Measurements from ENCODE around the gene HOXC9. TPM values are rescaled to one million over a fixed set of nuclear protein-coding genes. Genes with fewer than 3 reads are reported as not detected.

The HOXC9 gene
- total RNA-seq, 1 donor from 2014 or later: 0.68 TPM

Other genes starting within 250 kb of the HOXC9 start
- not detected in 2 replicates for gene CISTR, start 248.2 kb upstream of the HOXC9 start, total RNA-seq
- gene HOXC13, start 61.3 kb upstream of the HOXC9 start, total RNA-seq: not detected in 2 replicates
- gene HOXC12, start 45.3 kb upstream of the HOXC9 start, total RNA-seq: not detected in 2 replicates
- not detected in 2 replicates for gene HOXC11, start 27.0 kb upstream of the HOXC9 start, total RNA-seq
- gene HOTAIR, start 25.2 kb upstream of the HOXC9 start, total RNA-seq: not detected in 2 replicates
- gene HOXC10, start 15.0 kb upstream of the HOXC9 start, total RNA-seq: 0.28 and 0.85 TPM in 2 replicates
- not detected in 2 replicates for gene HOXC8, start 8.8 kb downstream of the HOXC9 start, total RNA-seq
- under 0.01 and 0.05 TPM in 2 replicates for gene HOXC6, start 28.3 kb downstream of the HOXC9 start, total RNA-seq
- gene HOXC5, start 32.9 kb downstream of the HOXC9 start, total RNA-seq: not detected in 2 replicates
- not detected in 2 replicates for gene HOXC4, start 53.7 kb downstream of the HOXC9 start, total RNA-seq
- 14.3 and 18.2 TPM in 2 replicates for gene SMUG1, start 188.8 kb downstream of the HOXC9 start, total RNA-seq

All from dermis blood vessel endothelial cell (primary cell).